ENCODE data around the gene MME.

GRCh38 chr3:155231792-155232191 is 151.7 kb downstream of the MME start:
- TF ChIP-seq YY1 (IDR thresholded peaks at IDR 0.05; ENCODE audit: low read depth) (no peak), CREB1 (IDR thresholded peaks at IDR 0.05; ENCODE audit: low read depth) (no peak), FOXM1 (IDR thresholded peaks at IDR 0.05; ENCODE audit: borderline replicate concordance, low read depth) (no peak), TAF1 (IDR thresholded peaks at IDR 0.05; ENCODE audit: low read depth) (no peak), REST (IDR thresholded peaks at IDR 0.05; ENCODE audit: low read depth) (no peak), NFIC (IDR thresholded peaks at IDR 0.05) (no peak), RAD21 (IDR thresholded peaks at IDR 0.05; ENCODE audit: low read depth) (no peak)
- TF ChIP-seq, protein P1, sequence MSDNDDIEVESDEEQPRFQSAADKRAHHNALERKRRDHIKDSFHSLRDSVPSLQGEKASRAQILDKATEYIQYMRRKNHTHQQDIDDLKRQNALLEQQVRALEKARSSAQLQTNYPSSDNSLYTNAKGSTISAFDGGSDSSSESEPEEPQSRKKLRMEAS (IDR thresholded peaks at IDR 0.05): no peak

Measured in Ishikawa (cell line).